LNCAP (cell line): ENCODE measurements around the gene GNB2.

Source experiments
- CTCF ChIP-seq: fragments of 450-650 bp; IDR thresholded peaks from 2 replicates; pipeline ENCODE4 v1.5.1; 2017; ENCODE audit warnings: mild to moderate bottlenecking

Gene GNB2

DNA sequence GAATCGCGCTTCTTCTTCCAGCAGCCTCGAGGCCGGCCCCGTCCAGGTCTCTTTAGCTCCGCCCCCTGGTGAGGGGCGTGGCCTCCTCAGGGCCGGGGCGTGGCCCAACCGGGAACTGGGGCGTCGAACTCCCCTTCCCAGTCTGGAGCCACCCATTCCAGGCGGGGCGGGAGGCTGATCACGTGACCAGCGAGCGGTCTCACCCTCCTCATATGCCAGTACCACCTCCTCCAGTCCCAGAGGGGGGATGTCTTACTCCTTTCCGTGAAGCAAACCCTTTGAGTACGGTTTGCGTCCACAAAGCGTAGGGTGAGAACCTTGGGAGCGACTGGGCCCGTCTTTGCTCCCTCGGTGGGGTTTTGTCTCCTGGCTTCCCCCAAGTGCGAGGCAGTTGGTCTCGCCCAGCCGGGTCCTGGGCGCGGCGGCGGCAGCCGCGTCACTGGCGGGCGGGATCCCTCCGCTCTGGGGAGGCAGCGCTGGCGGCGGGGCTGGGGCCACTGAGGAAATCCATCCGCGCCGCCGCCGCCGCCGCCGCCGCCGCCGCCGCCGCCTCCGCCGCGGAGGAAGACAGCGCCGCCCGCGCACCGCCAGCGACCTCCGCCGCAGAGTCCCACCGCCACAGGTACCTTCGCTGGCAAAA lies at the start of gene GNB2:
Gene GNB2, plus strand, starts transcription at position 439 of the 640 bp plus-strand sequence. CDS start 2,526 bp downstream, outside the sequence.
- no peak for TF ChIP-seq CTCF

GRCh38 chr7:100623951-100624824 lies 49.4 kb upstream of the GNB2 start:
- no peak for TF ChIP-seq CTCF

DNA sequence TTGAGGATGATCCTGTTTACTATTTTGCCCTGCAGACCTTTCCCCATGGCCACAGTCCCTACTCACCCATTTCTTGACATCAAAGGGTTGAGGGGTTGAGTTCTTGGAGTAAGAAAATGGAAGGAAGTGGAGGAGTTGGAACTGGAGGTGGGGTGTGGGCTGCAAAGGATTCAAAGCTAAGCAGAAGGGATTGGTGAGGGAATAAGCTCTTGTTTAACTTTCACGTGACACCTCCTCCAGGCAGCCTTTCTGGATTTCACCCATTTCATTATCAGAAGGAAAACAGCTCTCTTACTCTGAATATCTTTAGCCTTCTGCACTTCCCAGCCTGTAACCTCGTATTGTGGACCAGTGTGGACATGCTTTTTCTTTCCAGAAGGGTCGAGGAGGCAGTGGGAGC lies 47.5 kb upstream of the GNB2 start:
- TF ChIP-seq CTCF, result no peak

DNA sequence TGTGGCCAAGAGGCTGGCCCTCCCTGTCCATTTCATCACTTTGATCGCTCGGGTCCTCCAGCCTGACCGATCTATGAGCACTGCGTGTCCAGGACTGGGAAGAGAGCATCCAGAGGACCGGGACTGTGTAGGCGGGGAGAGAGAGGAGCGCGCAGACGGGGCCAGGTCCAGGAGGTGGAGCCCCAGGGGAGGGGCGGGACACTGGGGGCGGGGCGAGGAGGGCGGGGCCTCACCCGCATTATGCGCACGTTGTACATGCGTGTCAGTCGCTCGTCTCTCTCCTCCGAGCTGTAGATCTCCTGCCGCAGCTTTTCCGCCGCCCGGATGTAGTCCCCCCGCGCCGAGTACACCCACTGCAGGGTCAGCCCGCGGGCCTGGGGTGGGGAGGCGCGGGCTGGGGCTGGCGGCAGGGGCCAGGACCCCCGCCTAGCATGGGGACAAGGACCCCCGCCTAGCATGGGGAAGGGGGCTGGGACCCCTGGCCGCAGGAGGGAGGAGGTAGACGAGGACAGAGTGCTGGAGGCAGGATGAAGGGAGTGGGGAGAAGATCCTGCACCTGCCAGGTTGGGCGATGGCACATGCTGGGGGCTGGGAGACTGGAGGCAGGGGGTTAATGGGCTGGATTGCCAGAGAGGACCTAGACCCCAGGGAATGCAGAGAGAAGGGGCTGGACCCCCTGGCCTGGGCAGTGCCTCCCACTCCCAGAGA lies 46.9 kb upstream of the GNB2 start:
- no peak for TF ChIP-seq CTCF

- TF ChIP-seq CTCF, result no peak
Observed at GRCh38 chr7:100627238-100627549, 46.3 kb upstream of the GNB2 start.

GRCh38 chr7:100629117-100629716 lies 44.3 kb upstream of the GNB2 start:
- TF ChIP-seq CTCF, result no peak

DNA sequence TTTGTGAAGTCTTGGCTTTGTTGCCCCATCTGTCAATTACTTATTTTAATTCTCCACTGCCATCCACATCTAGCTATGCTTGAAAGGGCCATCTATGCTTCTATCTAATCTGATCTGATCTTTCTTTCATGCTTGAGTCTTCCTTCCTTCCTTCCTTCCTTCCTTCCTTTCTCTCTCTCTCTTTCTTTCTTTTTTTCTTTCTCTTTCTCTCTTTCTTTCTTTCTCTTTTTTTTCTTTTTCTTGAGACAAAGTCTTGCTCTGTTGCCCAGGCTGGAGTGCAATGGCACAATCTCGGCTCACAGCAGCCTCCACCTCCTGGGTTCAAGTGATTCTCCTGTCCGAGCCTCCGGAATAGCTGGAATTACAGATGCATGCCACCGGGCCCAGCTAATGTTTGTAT lies 43.5 kb upstream of the GNB2 start:
- TF ChIP-seq CTCF, result no peak
